Peyer's patch (tissue), 4 donors: ENCODE data around the gene RPA1. TPM values are rescaled to one million over a fixed set of nuclear protein-coding genes. Genes with fewer than 3 reads are reported as not detected.
"Not testable (repeated sequence)": the region's sequence is repeated elsewhere in the genome, so short reads cannot be mapped to it uniquely, and the experiment has no call there.

Experiments used
- DNase-seq, 3 donors: peaks; one replicate each; pipeline ENCODE4 v3.0.0-alpha.2; 2017 to 2019
- H3K27ac ChIP-seq, 4 donors: fragments of 200-600 bp; sonication (generic); one replicate each; pipeline ENCODE4 v1.5.1; 2016 to 2019
- H3K27me3 ChIP-seq, 2 donors: fragments of 200-600 bp; sonication (generic); one replicate each; pipeline ENCODE4 v1.5.1; 2019
- H3K36me3 ChIP-seq, 3 donors: fragments of 200-600 bp; sonication (generic); one replicate each; pipeline ENCODE4 v1.5.1; 2016 to 2019
- H3K4me1 ChIP-seq, 4 donors: fragments of 200-600 bp; sonication (generic); one replicate each; pipeline ENCODE4 v1.5.1; 2016 to 2019
- H3K4me3 ChIP-seq, 4 donors: fragments of 200-600 bp; sonication (generic); 1 replicate in 3 of 4; 2 replicates in 1 of 4; pipeline ENCODE4 v1.5.1; 2016 to 2019; ENCODE audit warnings: mild to moderate bottlenecking in 1 of 4
- H3K9me3 ChIP-seq, 4 donors: fragments of 200-600 bp; sonication (generic); one replicate each; pipeline ENCODE4 v1.5.1; 2016 to 2019; ENCODE audit warnings: mild to moderate bottlenecking in 1 of 4
- CTCF ChIP-seq, 6 experiments: fragments of 450-650 bp in 4 of 6; fragments of 200-600 bp in 2 of 6; sonication (generic) in 1 of 6; IDR thresholded peaks; one replicate each; pipeline ENCODE4 v1.5.1; 2017 to 2019; ENCODE audit warnings: antibody characterized with exemption in 6 of 6, mild to moderate bottlenecking in 3 of 6, moderate library complexity in 1 of 6
- POLR2A ChIP-seq, 2 donors: fragments of 450-650 bp; IDR thresholded peaks; one replicate each; pipeline ENCODE4 v1.5.1; 2017; ENCODE audit warnings: antibody characterized with exemption in 2 of 2, mild to moderate bottlenecking in 2 of 2, moderate library complexity in 2 of 2
- total RNA-seq, 4 donors: library from RNA; depleted of rRNA; stranded (reverse); fragments of >200 nt; gene quantifications; one replicate each; pipeline ENCODE4 v1.1.0, GENCODE V29; 2016

The RPA1 gene
- total RNA-seq, 4 donors from 2014 or later, result 17.2 to 32.2 (median 26.0) TPM

- H3K27me3 ChIP-seq, result no peaks in the 10 kb centered on the region
- H3K4me3 ChIP-seq, result no peak overlapping the region
- no peaks in the 10 kb centered on the region for H3K4me1 ChIP-seq
- TF ChIP-seq CTCF (IDR thresholded peaks at IDR 0.05) (no peak), POLR2A (IDR thresholded peaks at IDR 0.05) (no peak)
- DNase-seq, result no peak
- H3K9me3 ChIP-seq, result no peaks in the 10 kb centered on the region
- no peak overlapping the region for H3K27ac ChIP-seq
- H3K36me3 ChIP-seq, result peaks cover 0 to 52% (median 3%) of the 10 kb centered on the region in 3 donors
These were observed 14.1 kb downstream of the RPA1 start for GRCh38 chr17:1843947-1844346.

- no peak for DNase-seq
- no peak overlapping the region for H3K4me3 ChIP-seq
- TF ChIP-seq POLR2A (IDR thresholded peaks at IDR 0.05) (no peak), CTCF (IDR thresholded peaks at IDR 0.05) (no peak)
- H3K36me3 ChIP-seq, result peaks cover 0 to 63% (median 3%) of the 10 kb centered on the region in 3 donors
- no peaks in the 10 kb centered on the region for H3K9me3 ChIP-seq
- no peaks in the 10 kb centered on the region for H3K27me3 ChIP-seq
- H3K27ac ChIP-seq, result no peak overlapping the region
- H3K4me1 ChIP-seq, result no peaks in the 10 kb centered on the region
These were observed 17.4 kb downstream of the RPA1 start for GRCh38 chr17:1847191-1847590.

GRCh38 chr17:1852327-1852726, 22.5 kb downstream of the RPA1 start:
- Histone ChIP-seq H3K27ac (no peak overlapping the region), H3K27me3 (no peaks in the 10 kb centered on the region), H3K4me1 (no peaks in the 10 kb centered on the region), H3K4me3 (no peak overlapping the region), H3K36me3 (peaks cover 0 to 61% (median 0%) of the 10 kb centered on the region in 3 donors), H3K9me3 (no peaks in the 10 kb centered on the region)
- TF ChIP-seq CTCF (IDR thresholded peaks at IDR 0.05) (no peak), POLR2A (IDR thresholded peaks at IDR 0.05) (no peak)
- no peak for DNase-seq

- no peak for DNase-seq
- H3K9me3 ChIP-seq, result no peaks in the 10 kb centered on the region
- H3K27ac ChIP-seq, result no peak overlapping the region
- H3K36me3 ChIP-seq, result peaks cover 0 to 55% (median 0%) of the 10 kb centered on the region in 3 donors
- no peak for TF ChIP-seq CTCF (IDR thresholded peaks at IDR 0.05)
- TF ChIP-seq POLR2A (IDR thresholded peaks at IDR 0.05), result no peak
- H3K4me1 ChIP-seq, result no peaks in the 10 kb centered on the region
- H3K4me3 ChIP-seq, result no peak overlapping the region
- no peaks in the 10 kb centered on the region for H3K27me3 ChIP-seq
These were observed 23.9 kb downstream of the RPA1 start for GRCh38 chr17:1853698-1854097.

GRCh38 chr17:1856462-1856861, 26.7 kb downstream of the RPA1 start:
- not testable (repeated sequence) for DNase-seq

GRCh38 chr17:1860978-1861377, 31.2 kb downstream of the RPA1 start:
- Histone ChIP-seq H3K27me3 (no peaks in the 10 kb centered on the region), H3K36me3 (peaks cover 0 to 37% (median 0%) of the 10 kb centered on the region in 3 donors), H3K27ac (no peak overlapping the region), H3K4me1 (no peaks in the 10 kb centered on the region), H3K9me3 (no peaks in the 10 kb centered on the region), H3K4me3 (no peak overlapping the region)
- TF ChIP-seq CTCF (IDR thresholded peaks at IDR 0.05), result no peak
- DNase-seq, result peak in 1 of 3 donors; percentile 38

More at GRCh38 chr17:1856462-1856861, 26.7 kb downstream of the RPA1 start:
- not testable (repeated sequence) for H3K27ac ChIP-seq, H3K4me3 ChIP-seq, H3K4me1 ChIP-seq, H3K27me3 ChIP-seq, H3K9me3 ChIP-seq
- peaks cover 0 to 61% (median 0%) of the 10 kb centered on the region in 3 donors for H3K36me3 ChIP-seq
